Measurements from ENCODE around the gene PRCP.
A peak's percentile ranks its signal among the peaks of the same experiment; 100 is the strongest.

The PRCP gene

GRCh38 chr11:82845356-82846353 lies 54.6 kb downstream of the PRCP start:
- Histone ChIP-seq H2BK5ac (ENCODE audit: low read depth, low read length, poor library complexity, severe bottlenecking) (no peak overlapping the region), H3K4me2 (ENCODE audit: low read length, poor library complexity, severe bottlenecking) (no peak overlapping the region), H3K27ac (ENCODE audit: low read length, poor library complexity, severe bottlenecking) (no peak overlapping the region), H3K14ac (ENCODE audit: low read length in 2 of 2) (no peak overlapping the region), H2BK12ac (ENCODE audit: low read length in 2 of 2) (no peak overlapping the region), H3K36me3 (ENCODE audit: control insufficient read depth in 1 of 2, insufficient read depth in 2 of 2, low read depth in 1 of 2, low read length in 2 of 2) (peaks cover 0 to 17% of the 10 kb centered on the region in 2 experiments), H3K9me3 (ENCODE audit: control insufficient read depth, low read length) (no peaks in the 10 kb centered on the region), H3K18ac (ENCODE audit: low read depth in 1 of 2, low read length in 2 of 2) (no peak overlapping the region), H2AFZ (ENCODE audit: low read depth, low read length) (no peak overlapping the region), H2BK120ac (ENCODE audit: low read depth, low read length) (no peak overlapping the region), H3K9ac (ENCODE audit: low read length) (no peak overlapping the region), H3K23ac (ENCODE audit: low read length in 2 of 2) (no peak overlapping the region), H3K27me3 (ENCODE audit: control insufficient read depth in 1 of 2, insufficient read depth in 1 of 2, low read length in 2 of 2) (no peaks in the 10 kb centered on the region), H4K8ac (ENCODE audit: low read length) (no peak overlapping the region), H4K91ac (ENCODE audit: low read length) (no peak overlapping the region), H3K4me3 (ENCODE audit: insufficient read depth in 1 of 2, low read depth in 1 of 2, low read length in 2 of 2) (no peak overlapping the region), H3K79me1 (replicated peaks; ENCODE audit: low read length, poor library complexity, severe bottlenecking) (no peaks in the 10 kb centered on the region), H3K4me1 (ENCODE audit: control insufficient read depth, insufficient read depth, low read depth, low read length) (no peaks in the 10 kb centered on the region), H2AK5ac (ENCODE audit: low read length, severe bottlenecking) (no peak overlapping the region), H2BK15ac (ENCODE audit: low read depth, poor library complexity, severe bottlenecking) (no peak overlapping the region), H3K4ac (ENCODE audit: low read depth in 1 of 2, low read length in 2 of 2) (no peak overlapping the region)
- DNase-seq = no peak
- 91% methylated on average over 5 of the region's 7 CpGs for WGBS

- peak; percentile 18 for DNase-seq
These were observed 57.0 kb downstream of the PRCP start for GRCh38 chr11:82843057-82843795.

GRCh38 chr11:82842019-82842418 lies 58.2 kb downstream of the PRCP start:
- no peak overlapping the region for H3K18ac ChIP-seq (ENCODE audit: low read depth in 1 of 2, low read length in 2 of 2)
- no peak overlapping the region for H3K9ac ChIP-seq (ENCODE audit: low read length)
- no peak overlapping the region for H3K4me2 ChIP-seq (ENCODE audit: low read length, poor library complexity, severe bottlenecking)
- H3K4me3 ChIP-seq (ENCODE audit: insufficient read depth in 1 of 2, low read depth in 1 of 2, low read length in 2 of 2) = no peak overlapping the region
- no peak overlapping the region for H3K14ac ChIP-seq (ENCODE audit: low read length in 2 of 2)
- 92% methylated on average over 2 of the region's 2 CpGs for WGBS
- no peak overlapping the region for H2BK120ac ChIP-seq (ENCODE audit: low read depth, low read length)
- no peak overlapping the region for H3K27ac ChIP-seq (ENCODE audit: low read length, poor library complexity, severe bottlenecking)
- no peaks in the 10 kb centered on the region for H3K9me3 ChIP-seq (ENCODE audit: control insufficient read depth, low read length)
- no peak overlapping the region for H4K8ac ChIP-seq (ENCODE audit: low read length)
- no peak for DNase-seq
- no peak overlapping the region for H2BK5ac ChIP-seq (ENCODE audit: low read depth, low read length, poor library complexity, severe bottlenecking)
- H4K91ac ChIP-seq (ENCODE audit: low read length) = no peak overlapping the region
- H2AK5ac ChIP-seq (ENCODE audit: low read length, severe bottlenecking) = no peak overlapping the region
- H3K27me3 ChIP-seq (ENCODE audit: control insufficient read depth in 1 of 2, insufficient read depth in 1 of 2, low read length in 2 of 2) = no peaks in the 10 kb centered on the region
- peak overlapping the region; percentile 46 for H2AFZ ChIP-seq (ENCODE audit: low read depth, low read length)
- no peaks in the 10 kb centered on the region for H3K4me1 ChIP-seq (ENCODE audit: control insufficient read depth, insufficient read depth, low read depth, low read length)
- H2BK12ac ChIP-seq (ENCODE audit: low read length in 2 of 2) = no peak overlapping the region
- no peak overlapping the region for H3K23ac ChIP-seq (ENCODE audit: low read length in 2 of 2)
- no peak overlapping the region for H2BK15ac ChIP-seq (ENCODE audit: low read depth, poor library complexity, severe bottlenecking)
- no peak overlapping the region for H3K4ac ChIP-seq (ENCODE audit: low read depth in 1 of 2, low read length in 2 of 2)
- no peaks in the 10 kb centered on the region for H3K79me1 ChIP-seq (replicated peaks; ENCODE audit: low read length, poor library complexity, severe bottlenecking)
- peaks cover 0 to 19% of the 10 kb centered on the region in 2 experiments for H3K36me3 ChIP-seq (ENCODE audit: control insufficient read depth in 1 of 2, insufficient read depth in 2 of 2, low read depth in 1 of 2, low read length in 2 of 2)

More at GRCh38 chr11:82843057-82843795, 57.0 kb downstream of the PRCP start:
- no peak overlapping the region for H3K23ac ChIP-seq (ENCODE audit: low read length in 2 of 2)
- H3K27me3 ChIP-seq (ENCODE audit: control insufficient read depth in 1 of 2, insufficient read depth in 1 of 2, low read length in 2 of 2) = no peaks in the 10 kb centered on the region
- no peak overlapping the region for H4K8ac ChIP-seq (ENCODE audit: low read length)
- no peak overlapping the region for H2BK15ac ChIP-seq (ENCODE audit: low read depth, poor library complexity, severe bottlenecking)
- no peak overlapping the region for H3K9ac ChIP-seq (ENCODE audit: low read length)
- H3K18ac ChIP-seq (ENCODE audit: low read depth in 1 of 2, low read length in 2 of 2) = no peak overlapping the region
- no peak overlapping the region for H2AFZ ChIP-seq (ENCODE audit: low read depth, low read length)
- no peak overlapping the region for H2BK120ac ChIP-seq (ENCODE audit: low read depth, low read length)
- no peaks in the 10 kb centered on the region for H3K9me3 ChIP-seq (ENCODE audit: control insufficient read depth, low read length)
- no peaks in the 10 kb centered on the region for H3K4me1 ChIP-seq (ENCODE audit: control insufficient read depth, insufficient read depth, low read depth, low read length)
- WGBS = 68% methylated on average over 3 of the region's 6 CpGs
- no peak overlapping the region for H3K14ac ChIP-seq (ENCODE audit: low read length in 2 of 2)
- peaks cover 0 to 9% of the 10 kb centered on the region in 2 experiments for H3K36me3 ChIP-seq (ENCODE audit: control insufficient read depth in 1 of 2, insufficient read depth in 2 of 2, low read depth in 1 of 2, low read length in 2 of 2)
- no peaks in the 10 kb centered on the region for H3K79me1 ChIP-seq (replicated peaks; ENCODE audit: low read length, poor library complexity, severe bottlenecking)
- no peak overlapping the region for H3K4me3 ChIP-seq (ENCODE audit: insufficient read depth in 1 of 2, low read depth in 1 of 2, low read length in 2 of 2)
- no peak overlapping the region for H3K4ac ChIP-seq (ENCODE audit: low read depth in 1 of 2, low read length in 2 of 2)
- H2AK5ac ChIP-seq (ENCODE audit: low read length, severe bottlenecking) = no peak overlapping the region
- no peak overlapping the region for H4K91ac ChIP-seq (ENCODE audit: low read length)
- no peak overlapping the region for H3K4me2 ChIP-seq (ENCODE audit: low read length, poor library complexity, severe bottlenecking)
- H2BK5ac ChIP-seq (ENCODE audit: low read depth, low read length, poor library complexity, severe bottlenecking) = no peak overlapping the region
- no peak overlapping the region for H3K27ac ChIP-seq (ENCODE audit: low read length, poor library complexity, severe bottlenecking)
- no peak overlapping the region for H2BK12ac ChIP-seq (ENCODE audit: low read length in 2 of 2)

- Histone ChIP-seq H2AK5ac (ENCODE audit: low read length, severe bottlenecking) (no peak overlapping the region), H2BK5ac (ENCODE audit: low read depth, low read length, poor library complexity, severe bottlenecking) (no peak overlapping the region), H4K91ac (ENCODE audit: low read length) (no peak overlapping the region), H4K8ac (ENCODE audit: low read length) (no peak overlapping the region), H3K18ac (ENCODE audit: low read depth in 1 of 2, low read length in 2 of 2) (no peak overlapping the region), H3K4me2 (ENCODE audit: low read length, poor library complexity, severe bottlenecking) (no peak overlapping the region), H3K9ac (ENCODE audit: low read length) (no peak overlapping the region), H2BK120ac (ENCODE audit: low read depth, low read length) (no peak overlapping the region), H2AFZ (ENCODE audit: low read depth, low read length) (no peak overlapping the region), H3K9me3 (ENCODE audit: control insufficient read depth, low read length) (no peaks in the 10 kb centered on the region), H3K79me1 (replicated peaks; ENCODE audit: low read length, poor library complexity, severe bottlenecking) (no peaks in the 10 kb centered on the region), H3K36me3 (ENCODE audit: control insufficient read depth in 1 of 2, insufficient read depth in 2 of 2, low read depth in 1 of 2, low read length in 2 of 2) (peaks cover 0 to 33% of the 10 kb centered on the region in 2 experiments), H2BK15ac (ENCODE audit: low read depth, poor library complexity, severe bottlenecking) (no peak overlapping the region), H3K4ac (ENCODE audit: low read depth in 1 of 2, low read length in 2 of 2) (no peak overlapping the region), H3K27me3 (ENCODE audit: control insufficient read depth in 1 of 2, insufficient read depth in 1 of 2, low read length in 2 of 2) (no peaks in the 10 kb centered on the region), H3K4me3 (ENCODE audit: insufficient read depth in 1 of 2, low read depth in 1 of 2, low read length in 2 of 2) (no peak overlapping the region), H2BK12ac (ENCODE audit: low read length in 2 of 2) (no peak overlapping the region), H3K23ac (ENCODE audit: low read length in 2 of 2) (no peak overlapping the region), H3K4me1 (ENCODE audit: control insufficient read depth, insufficient read depth, low read depth, low read length) (no peaks in the 10 kb centered on the region), H3K14ac (ENCODE audit: low read length in 2 of 2) (no peak overlapping the region), H3K27ac (ENCODE audit: low read length, poor library complexity, severe bottlenecking) (no peak overlapping the region)
- no peak for DNase-seq
These were observed 62.6 kb downstream of the PRCP start for GRCh38 chr11:82837650-82838049.
